ENCODE results near the gene KPNA6.

KPNA6 gene

DNA sequence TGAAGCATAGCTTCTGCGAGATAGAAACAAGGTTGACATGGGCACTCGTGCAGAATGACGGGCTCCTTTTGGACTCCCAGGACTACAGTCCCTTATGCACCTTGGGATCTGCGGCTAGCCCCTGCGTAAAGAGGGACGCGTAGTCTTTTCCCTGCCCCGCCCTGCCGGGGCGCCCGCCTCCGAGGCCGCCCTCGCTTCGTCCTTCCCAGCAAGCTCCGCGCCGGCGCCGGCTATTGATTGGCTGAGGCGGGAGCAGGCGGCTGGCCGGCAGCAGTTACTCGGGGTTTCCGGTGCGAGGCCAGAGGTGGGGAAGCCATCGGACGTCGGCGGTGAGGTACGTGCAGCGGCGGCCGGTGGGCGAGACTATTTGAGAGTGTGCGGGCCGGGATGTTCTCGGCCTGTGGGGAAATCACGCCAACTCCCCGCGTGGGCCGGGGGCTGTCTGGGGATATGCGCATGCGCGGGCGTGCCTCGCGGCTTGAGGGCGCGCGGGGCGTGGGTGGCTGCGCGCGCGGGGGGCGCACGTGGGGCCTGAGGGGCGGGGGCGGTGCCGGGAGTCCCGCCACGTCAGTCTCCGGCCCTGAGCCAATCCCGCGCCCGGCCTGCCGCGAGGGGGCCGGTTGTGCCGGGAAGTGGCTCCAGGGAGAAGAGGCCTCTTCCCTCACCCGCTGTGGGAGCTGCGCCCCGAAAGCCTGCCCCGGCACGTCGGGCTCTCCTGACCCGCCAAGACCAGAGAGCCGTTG, 71.8 kb downstream of the KPNA6 start, which contains the start of gene TXLNA:
Gene TXLNA, plus strand, starts transcription at position 233 of the 743 bp plus-strand sequence. CDS start 671 bp downstream, outside the sequence.
- DNase-seq (ENCODE audit: low read depth in 1 of 2, low spot score in 1 of 2) = peak; percentile 87 to 94
- H3K27me3 ChIP-seq (ENCODE audit: insufficient read depth, poor library complexity, severe bottlenecking) = no peaks in the 10 kb centered on the region
- TF ChIP-seq, protein P1, sequence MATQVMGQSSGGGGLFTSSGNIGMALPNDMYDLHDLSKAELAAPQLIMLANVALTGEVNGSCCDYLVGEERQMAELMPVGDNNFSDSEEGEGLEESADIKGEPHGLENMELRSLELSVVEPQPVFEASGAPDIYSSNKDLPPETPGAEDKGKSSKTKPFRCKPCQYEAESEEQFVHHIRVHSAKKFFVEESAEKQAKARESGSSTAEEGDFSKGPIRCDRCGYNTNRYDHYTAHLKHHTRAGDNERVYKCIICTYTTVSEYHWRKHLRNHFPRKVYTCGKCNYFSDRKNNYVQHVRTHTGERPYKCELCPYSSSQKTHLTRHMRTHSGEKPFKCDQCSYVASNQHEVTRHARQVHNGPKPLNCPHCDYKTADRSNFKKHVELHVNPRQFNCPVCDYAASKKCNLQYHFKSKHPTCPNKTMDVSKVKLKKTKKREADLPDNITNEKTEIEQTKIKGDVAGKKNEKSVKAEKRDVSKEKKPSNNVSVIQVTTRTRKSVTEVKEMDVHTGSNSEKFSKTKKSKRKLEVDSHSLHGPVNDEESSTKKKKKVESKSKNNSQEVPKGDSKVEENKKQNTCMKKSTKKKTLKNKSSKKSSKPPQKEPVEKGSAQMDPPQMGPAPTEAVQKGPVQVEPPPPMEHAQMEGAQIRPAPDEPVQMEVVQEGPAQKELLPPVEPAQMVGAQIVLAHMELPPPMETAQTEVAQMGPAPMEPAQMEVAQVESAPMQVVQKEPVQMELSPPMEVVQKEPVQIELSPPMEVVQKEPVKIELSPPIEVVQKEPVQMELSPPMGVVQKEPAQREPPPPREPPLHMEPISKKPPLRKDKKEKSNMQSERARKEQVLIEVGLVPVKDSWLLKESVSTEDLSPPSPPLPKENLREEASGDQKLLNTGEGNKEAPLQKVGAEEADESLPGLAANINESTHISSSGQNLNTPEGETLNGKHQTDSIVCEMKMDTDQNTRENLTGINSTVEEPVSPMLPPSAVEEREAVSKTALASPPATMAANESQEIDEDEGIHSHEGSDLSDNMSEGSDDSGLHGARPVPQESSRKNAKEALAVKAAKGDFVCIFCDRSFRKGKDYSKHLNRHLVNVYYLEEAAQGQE (IDR thresholded peaks at IDR 0.05; ENCODE audit: insufficient replicate concordance, low read depth) = peak; percentile 64
- peak; percentile 93 for TF ChIP-seq POLR2AphosphoS5 (IDR thresholded peaks at IDR 0.05; ENCODE audit: low read depth)
- 0 out of 2 replicates have a peak, but pooled peaks have one; percentile 47 for TF ChIP-seq GABPA (IDR thresholded peaks at IDR 0.05; ENCODE audit: low read depth)
- TF ChIP-seq SPI1 (IDR thresholded peaks at IDR 0.05; ENCODE audit: borderline replicate concordance, low read depth) = no peak; the same call in 1 of the 2 replicates
- peak within 1 kb of the TSS; percentile 82 for H3K4me3 ChIP-seq (replicated peaks; ENCODE audit: insufficient read depth, low read length)
- H3K27ac ChIP-seq (replicated peaks) = peak within 1 kb of the TSS; percentile 87

DNA sequence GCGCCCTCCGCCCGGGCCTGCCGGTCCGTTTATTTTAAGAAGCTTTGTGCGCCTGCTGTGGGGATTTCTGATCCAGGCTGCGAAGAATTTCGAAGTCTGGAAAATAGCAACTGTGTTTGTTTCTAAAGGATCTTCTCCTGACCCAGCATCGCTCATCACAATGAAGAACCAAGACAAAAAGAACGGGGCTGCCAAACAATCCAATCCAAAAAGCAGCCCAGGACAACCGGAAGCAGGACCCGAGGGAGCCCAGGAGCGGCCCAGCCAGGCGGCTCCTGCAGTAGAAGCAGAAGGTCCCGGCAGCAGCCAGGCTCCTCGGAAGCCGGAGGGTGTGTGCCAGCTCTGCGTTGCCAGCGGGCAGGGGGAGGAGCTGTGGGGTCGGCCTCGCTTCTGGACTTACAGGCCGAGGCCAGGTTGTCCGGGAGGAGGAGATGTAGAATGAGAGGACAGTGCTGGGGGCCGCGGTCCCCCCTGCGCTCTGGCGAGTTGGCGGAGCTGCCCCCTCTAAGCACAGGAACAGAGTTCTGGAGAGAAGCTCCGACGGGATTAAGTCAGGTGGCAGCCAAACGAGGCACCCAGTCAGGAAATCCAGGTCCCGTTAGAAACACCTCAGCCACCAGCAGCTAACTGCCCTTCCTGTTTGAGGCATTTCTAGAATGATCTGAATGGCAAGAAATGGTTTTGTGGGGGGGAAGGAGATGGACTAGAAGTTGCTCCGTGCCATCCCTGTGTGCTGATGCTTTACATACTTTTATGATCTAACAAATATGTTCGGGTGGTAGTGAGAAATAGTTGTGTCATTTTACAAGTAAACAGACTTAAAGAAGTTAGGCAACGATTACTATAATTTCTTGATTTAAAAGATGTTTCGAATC, 72.6 kb downstream of the KPNA6 start:
- H3K27me3 ChIP-seq (ENCODE audit: insufficient read depth, poor library complexity, severe bottlenecking) = no peaks in the 10 kb centered on the region
- peak; percentile 39 to 43 for DNase-seq (ENCODE audit: low read depth in 1 of 2, low spot score in 1 of 2)
- H3K27ac ChIP-seq (replicated peaks) = peak overlapping the region; percentile 87
- TF ChIP-seq GABPA (IDR thresholded peaks at IDR 0.05; ENCODE audit: low read depth) = no peak
- TF ChIP-seq, protein P2, sequence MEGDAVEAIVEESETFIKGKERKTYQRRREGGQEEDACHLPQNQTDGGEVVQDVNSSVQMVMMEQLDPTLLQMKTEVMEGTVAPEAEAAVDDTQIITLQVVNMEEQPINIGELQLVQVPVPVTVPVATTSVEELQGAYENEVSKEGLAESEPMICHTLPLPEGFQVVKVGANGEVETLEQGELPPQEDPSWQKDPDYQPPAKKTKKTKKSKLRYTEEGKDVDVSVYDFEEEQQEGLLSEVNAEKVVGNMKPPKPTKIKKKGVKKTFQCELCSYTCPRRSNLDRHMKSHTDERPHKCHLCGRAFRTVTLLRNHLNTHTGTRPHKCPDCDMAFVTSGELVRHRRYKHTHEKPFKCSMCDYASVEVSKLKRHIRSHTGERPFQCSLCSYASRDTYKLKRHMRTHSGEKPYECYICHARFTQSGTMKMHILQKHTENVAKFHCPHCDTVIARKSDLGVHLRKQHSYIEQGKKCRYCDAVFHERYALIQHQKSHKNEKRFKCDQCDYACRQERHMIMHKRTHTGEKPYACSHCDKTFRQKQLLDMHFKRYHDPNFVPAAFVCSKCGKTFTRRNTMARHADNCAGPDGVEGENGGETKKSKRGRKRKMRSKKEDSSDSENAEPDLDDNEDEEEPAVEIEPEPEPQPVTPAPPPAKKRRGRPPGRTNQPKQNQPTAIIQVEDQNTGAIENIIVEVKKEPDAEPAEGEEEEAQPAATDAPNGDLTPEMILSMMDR (IDR thresholded peaks at IDR 0.05; ENCODE audit: insufficient read depth, low read length) = no peak
- peak overlapping the region; percentile 82 for H3K4me3 ChIP-seq (replicated peaks; ENCODE audit: insufficient read depth, low read length)

DNA sequence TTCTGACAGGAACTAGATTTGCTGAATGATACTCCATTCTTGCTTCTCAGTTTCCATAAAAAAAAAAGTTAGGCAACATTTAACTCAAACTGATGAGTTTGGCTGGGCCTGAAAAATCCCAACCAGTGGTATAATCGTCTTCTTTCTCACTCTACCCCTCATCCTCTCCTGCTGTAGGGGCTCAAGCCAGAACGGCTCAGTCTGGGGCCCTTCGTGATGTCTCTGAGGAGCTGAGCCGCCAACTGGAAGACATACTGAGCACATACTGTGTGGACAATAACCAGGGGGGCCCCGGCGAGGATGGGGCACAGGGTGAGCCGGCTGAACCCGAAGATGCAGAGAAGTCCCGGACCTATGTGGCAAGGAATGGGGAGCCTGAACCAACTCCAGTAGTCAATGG, 73.2 kb downstream of the KPNA6 start:
- no peak for DNase-seq (ENCODE audit: low read depth in 1 of 2, low spot score in 1 of 2)
- TF ChIP-seq, protein P2 (IDR thresholded peaks at IDR 0.05; ENCODE audit: insufficient read depth, low read length) = no peak
- TF ChIP-seq GABPA (IDR thresholded peaks at IDR 0.05; ENCODE audit: low read depth) (no peak), POLR2AphosphoS5 (IDR thresholded peaks at IDR 0.05; ENCODE audit: low read depth) (no peak), SPI1 (IDR thresholded peaks at IDR 0.05; ENCODE audit: borderline replicate concordance, low read depth) (no peak)
- TF ChIP-seq, protein P1 (IDR thresholded peaks at IDR 0.05; ENCODE audit: insufficient replicate concordance, low read depth) = no peak
- Histone ChIP-seq H3K4me3 (replicated peaks; ENCODE audit: insufficient read depth, low read length) (peak overlapping the region; percentile 82), H3K27ac (replicated peaks) (peak overlapping the region; percentile 87), H3K27me3 (ENCODE audit: insufficient read depth, poor library complexity, severe bottlenecking) (no peaks in the 10 kb centered on the region)

DNA sequence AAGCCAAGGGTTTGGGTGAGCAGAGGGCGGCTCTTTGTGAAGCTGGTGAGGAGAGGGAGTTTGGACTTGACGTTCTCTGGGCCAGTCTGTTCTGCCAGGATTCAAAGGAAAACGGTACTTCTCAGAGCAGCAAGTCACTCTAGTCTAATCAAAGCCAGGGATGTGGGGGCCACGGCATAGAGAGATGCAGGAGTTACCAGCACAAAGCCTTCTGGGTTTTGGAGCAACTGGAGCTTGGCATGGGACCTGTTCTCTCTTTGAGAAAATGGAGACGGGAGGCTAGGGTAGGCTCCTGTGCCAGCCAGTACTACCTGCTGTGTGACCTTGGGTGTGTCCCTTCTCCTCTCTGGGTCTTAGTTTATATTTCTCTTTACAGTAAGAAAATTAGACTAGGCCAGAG, 73.7 kb downstream of the KPNA6 start:
- Histone ChIP-seq H3K27ac (replicated peaks) (no peak overlapping the region), H3K4me3 (replicated peaks; ENCODE audit: insufficient read depth, low read length) (peak overlapping the region; percentile 3), H3K27me3 (ENCODE audit: insufficient read depth, poor library complexity, severe bottlenecking) (no peaks in the 10 kb centered on the region)
- TF ChIP-seq, protein P2 (IDR thresholded peaks at IDR 0.05; ENCODE audit: insufficient read depth, low read length) = no peak
- TF ChIP-seq POLR2AphosphoS5 (IDR thresholded peaks at IDR 0.05; ENCODE audit: low read depth) (no peak), SPI1 (IDR thresholded peaks at IDR 0.05; ENCODE audit: borderline replicate concordance, low read depth) (no peak), GABPA (IDR thresholded peaks at IDR 0.05; ENCODE audit: low read depth) (no peak)
- TF ChIP-seq, protein P1 (IDR thresholded peaks at IDR 0.05; ENCODE audit: insufficient replicate concordance, low read depth) = no peak
- no peak for DNase-seq (ENCODE audit: low read depth in 1 of 2, low spot score in 1 of 2)
